Caki2 (cell line): ENCODE results near the gene KCNQ1. TPM values are rescaled to one million over a fixed set of nuclear protein-coding genes. Genes with fewer than 3 reads are reported as not detected.

Source experiments
- DNase-seq: peaks from one replicate; pipeline ENCODE4 v3.0.0-alpha.2; 2015; ENCODE audit warnings: low read depth
- in situ Hi-C: cut with HindIII; loops from 2 replicates; pipeline ENCODE4 v1.10.0; 2016; ENCODE audit warnings: low sequenced_read_pairs, low pct_unique_long_range_greater_than_20kb, mixed read lengths
- total RNA-seq: library from RNA; depleted of rRNA; stranded (reverse); fragments of >200 nt; shearing (Covaris generic); gene quantifications from 2 replicates; pipeline ENCODE4 v1.2.3, GENCODE V29; 2014; ENCODE audit warnings: low replicate concordance

The KCNQ1 gene
- total RNA-seq, 1 experiment from 2014 or later, result not detected

GRCh38 chr11:2766166-2766565 lies 321.4 kb downstream of the KCNQ1 start:
- DNase-seq, result no peak
- in situ Hi-C loops, result no loop called here

DNA sequence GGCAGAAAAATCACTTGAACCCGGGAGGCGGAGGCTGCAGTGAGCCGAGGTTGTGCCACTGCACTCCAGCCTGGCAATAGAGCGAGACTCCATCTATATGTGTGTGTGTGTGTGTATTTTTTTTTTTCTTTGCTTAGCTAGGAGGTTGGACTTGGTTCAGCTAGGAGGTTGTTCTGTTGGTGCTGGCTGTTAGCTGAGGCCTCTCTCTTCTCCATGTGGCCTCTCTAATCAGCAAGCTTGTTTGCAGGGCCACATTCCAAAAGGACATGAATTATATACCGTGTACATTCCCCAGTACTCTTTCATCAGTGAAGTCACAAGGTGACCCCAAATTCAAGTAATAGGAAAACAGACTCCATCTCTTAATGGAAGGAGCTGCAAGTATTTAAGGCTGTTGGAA lies 322.3 kb downstream of the KCNQ1 start:
- in situ Hi-C loops, result no loop called here
- DNase-seq, result no peak

- in situ Hi-C loops, result no loop called here
- no peak for DNase-seq
Observed at GRCh38 chr11:2767801-2768200, 323.0 kb downstream of the KCNQ1 start.

- DNase-seq, result peak; percentile 42
- in situ Hi-C loops, result no loop called here
Observed at GRCh38 chr11:2768471-2769408, 323.9 kb downstream of the KCNQ1 start.

DNA sequence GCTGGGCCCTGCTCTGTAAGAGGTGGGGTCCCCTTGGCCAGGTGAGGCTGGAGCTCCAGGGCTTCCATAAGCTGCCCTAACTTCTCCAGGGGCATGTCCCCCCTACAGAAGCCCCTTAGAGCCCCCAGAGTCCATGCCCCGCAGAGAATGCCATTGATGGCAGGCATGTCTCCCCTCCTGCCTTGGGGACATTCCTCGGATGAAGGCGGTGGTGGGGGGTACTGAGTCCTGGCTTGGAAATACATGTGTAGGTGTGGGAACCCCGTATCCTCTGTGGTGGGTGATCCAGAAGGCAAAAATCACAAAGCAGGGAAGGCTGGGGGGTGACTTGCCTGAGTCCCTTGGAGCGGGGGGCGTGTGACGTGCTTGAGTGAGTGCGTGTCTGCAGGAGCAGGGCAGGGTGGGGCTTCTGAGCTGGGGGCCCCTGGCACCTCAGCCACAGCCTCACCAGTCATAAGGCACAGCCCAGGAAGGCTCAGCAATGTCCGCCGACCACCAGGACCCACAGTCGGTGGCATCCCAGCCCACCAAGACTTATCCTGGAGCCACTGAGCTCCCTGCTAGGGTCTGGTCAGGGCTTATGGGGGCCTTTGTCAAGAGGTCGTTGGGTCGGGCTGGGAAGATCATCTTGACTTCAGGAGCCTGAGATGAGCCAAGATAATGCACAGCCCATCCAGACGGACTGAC lies 324.7 kb downstream of the KCNQ1 start:
- in situ Hi-C loops, result no loop called here

GRCh38 chr11:2770096-2770751 lies 325.4 kb downstream of the KCNQ1 start:
- no peak for DNase-seq
- in situ Hi-C loops, result no loop called here

More for the DNA sequence above, 324.7 kb downstream of the KCNQ1 start:
- no peak for DNase-seq

DNA sequence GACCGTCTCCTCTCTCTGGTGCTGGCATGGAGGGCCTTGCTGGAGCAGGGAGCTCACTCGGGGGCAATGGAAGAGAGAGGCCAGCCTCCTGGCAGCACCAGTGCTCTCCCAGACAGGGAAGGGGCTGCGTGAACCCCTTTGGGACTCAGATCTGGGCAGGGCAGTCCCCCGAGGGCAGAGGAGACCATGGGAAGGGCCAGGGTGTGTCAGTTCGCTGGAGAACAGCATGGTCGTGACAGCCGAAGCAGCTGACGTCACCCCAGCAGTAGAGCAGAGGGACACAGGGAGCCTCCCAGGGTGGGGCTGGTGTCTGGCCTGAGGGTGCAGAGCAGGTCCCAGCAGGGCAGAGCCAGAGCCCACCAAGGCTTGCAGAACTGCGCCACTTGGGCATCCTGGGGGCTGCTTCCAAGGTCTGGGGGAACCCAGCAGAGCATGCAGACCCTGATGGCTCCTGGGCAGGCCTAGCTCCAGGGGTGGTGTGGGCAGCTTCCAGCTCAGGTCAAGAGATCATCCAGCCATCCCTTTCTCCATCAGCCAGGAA lies 326.0 kb downstream of the KCNQ1 start:
- in situ Hi-C loops, result no loop called here

GRCh38 chr11:2771758-2772466 lies 327.1 kb downstream of the KCNQ1 start:
- no peak for DNase-seq
- in situ Hi-C loops, result no loop called here

More for the DNA sequence above, 326.0 kb downstream of the KCNQ1 start:
- DNase-seq, result no peak

DNA sequence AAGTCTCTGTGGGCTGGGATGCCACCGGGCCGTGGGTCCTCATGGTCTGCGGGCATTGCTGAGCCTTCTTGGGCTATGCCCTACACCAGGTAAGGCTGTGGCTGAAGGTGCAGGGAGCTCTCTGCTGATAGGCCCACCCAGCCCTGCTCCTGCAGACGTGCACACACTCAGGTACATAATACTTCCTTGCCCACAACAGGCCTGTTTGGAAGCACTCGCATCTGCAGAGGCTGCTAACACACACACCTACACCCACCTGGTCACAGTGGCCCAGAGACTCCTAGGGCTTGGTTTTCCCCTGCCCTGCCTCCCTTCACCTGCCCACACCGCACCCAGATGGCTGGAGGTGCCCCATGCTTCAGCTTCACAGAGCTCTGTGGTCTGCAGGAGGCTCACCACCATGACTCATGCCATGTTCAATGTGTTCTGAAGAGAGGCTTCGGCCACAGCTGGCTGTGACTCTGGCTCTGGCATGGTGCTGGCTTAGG lies 327.8 kb downstream of the KCNQ1 start:
- peak; percentile 25 for DNase-seq
- in situ Hi-C loops, result no loop called here

DNA sequence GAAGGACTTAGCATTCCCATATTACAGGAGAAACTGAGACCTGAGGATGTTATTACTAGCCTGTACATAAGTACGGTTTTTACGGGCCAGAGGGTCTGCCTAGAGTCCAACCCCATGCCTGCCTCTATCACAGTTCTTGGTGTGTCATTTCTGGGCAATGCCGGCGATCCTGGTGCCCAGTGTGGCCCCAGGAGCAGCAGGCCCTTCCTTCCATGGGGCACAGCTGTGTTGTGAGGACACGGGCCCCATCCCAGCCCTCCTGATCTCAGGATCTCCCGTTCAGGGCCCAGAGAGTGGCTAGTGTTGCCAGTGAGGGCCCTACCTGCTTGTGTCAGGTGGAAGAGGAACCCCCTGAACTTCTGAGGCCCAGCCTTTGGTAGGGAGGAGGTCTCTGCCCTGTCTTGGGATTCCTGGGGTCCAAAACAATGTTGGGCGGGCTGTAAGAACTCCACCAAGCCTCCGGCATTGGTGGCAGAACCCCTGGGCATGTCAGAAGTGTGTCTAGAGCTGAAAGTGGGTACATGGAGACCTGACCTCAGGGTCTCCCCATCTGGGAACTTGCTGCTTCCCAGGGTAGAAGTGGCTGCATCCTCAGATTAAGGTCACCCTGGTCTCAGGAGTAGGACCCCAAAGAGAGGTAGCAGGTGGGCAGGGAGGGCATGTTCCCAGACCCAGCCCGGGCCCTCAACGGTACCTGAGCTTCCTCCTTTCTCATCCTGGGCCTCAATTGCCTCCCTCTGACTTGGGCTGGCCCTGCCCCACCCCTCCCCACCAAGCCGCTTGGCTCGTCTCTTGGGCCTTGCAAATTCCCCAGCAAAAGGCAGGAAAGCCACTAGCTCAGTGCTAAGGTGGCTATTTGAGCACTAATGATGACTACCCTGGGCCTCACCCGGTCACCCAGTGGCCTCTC lies 329.6 kb downstream of the KCNQ1 start:
- in situ Hi-C loops, result no loop called here
- DNase-seq, result no peak

GRCh38 chr11:2775083-2775625 lies 330.3 kb downstream of the KCNQ1 start:
- in situ Hi-C loops, result no loop called here

DNA sequence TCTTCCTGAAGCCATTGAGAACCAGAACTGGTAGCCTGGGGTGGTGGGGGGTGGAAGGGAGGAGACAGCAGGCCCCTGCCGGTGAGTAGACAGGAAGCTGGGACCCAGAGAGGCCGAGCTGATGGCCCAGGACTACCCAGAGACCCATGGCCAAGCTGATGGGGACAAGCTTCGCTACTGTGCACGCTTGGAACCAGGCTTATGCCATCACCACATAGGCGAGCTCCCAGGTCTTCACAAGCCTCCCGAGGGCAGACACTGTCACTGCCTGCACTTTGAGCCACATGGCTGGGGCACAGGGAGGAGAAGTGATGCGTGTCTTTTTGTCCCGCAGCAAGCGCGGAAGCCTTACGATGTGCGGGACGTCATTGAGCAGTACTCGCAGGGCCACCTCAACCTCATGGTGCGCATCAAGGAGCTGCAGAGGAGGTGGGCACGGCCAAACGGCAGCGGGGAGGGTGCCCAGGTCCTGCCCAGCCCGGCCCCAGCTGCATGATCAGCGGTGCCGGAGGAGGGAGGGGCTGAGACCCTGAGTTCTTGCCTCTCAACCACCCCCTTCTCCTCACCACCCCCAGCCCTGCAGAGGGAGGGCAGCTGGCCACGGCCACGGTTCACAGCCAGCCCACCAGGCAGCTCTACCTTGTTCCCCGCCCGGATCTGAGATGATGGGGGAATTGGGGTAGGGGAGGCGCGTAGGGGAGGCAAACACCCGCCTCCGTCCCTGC lies 331.0 kb downstream of the KCNQ1 start:
- in situ Hi-C loops, result no loop called here
- DNase-seq, result no peak

More at GRCh38 chr11:2775083-2775625, 330.3 kb downstream of the KCNQ1 start:
- no peak for DNase-seq

- in situ Hi-C loops, result no loop called here
- DNase-seq, result no peak
Observed at GRCh38 chr11:2776351-2777061, 331.7 kb downstream of the KCNQ1 start.

DNA sequence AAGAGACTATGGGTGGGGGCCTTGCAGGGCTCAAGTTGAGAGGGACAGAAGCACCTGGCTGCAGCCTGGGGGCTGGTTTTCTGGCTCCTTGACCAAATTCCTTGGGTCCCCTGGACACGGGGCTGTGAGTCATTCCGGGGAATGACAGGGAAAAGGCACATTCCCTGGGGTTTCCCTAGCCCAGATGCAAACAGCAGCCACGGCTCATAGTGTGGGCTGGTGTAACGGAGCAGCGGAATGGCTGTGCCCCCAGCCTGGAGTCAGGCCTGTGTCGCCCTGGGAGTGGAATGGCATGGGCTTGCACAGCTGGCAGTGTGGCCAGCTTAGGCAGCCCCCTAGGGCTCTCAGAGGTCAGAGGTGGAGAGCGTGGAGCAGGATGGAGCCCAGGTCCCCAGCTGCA lies 332.6 kb downstream of the KCNQ1 start:
- in situ Hi-C loops, result no loop called here
- no peak for DNase-seq

- no peak for DNase-seq
- in situ Hi-C loops, result no loop called here
Observed at GRCh38 chr11:2777871-2778629, 333.2 kb downstream of the KCNQ1 start.
